Effector memory CD8-positive, alpha-beta T cell (primary cell): Measurements from ENCODE around the gene EHD1.

ENCODE experiments used
- ATAC-seq: fragments of 150-1000 bp; cut with Tn5 transposase; replicated peaks from 2 replicates; pipeline ENCODE4 v1.10.0; 2021; ENCODE audit warnings: mild to moderate bottlenecking, moderate library complexity
- DNase-seq, 3 experiments: peaks; one replicate each; pipeline ENCODE4 v3.0.0; 2021
- H3K27ac Mint-ChIP-seq, 2 donors: one replicate each; pipeline ENCODE4 v1.8.0; 2022; ENCODE audit warnings: mild to moderate bottlenecking in 2 of 2, mixed read lengths in 2 of 2, moderate library complexity in 2 of 2
- H3K27me3 Mint-ChIP-seq, 2 donors: one replicate each; pipeline ENCODE4 v1.8.0; 2022; ENCODE audit warnings: mixed read lengths in 2 of 2
- H3K36me3 Mint-ChIP-seq: one replicate; pipeline ENCODE4 v1.8.0; 2022; ENCODE audit warnings: mild to moderate bottlenecking, moderate library complexity, mixed read lengths; ENCODE audit not compliant: insufficient read depth
- H3K4me1 Mint-ChIP-seq, 2 donors: one replicate each; pipeline ENCODE4 v1.8.0; 2022; ENCODE audit warnings: low read depth in 2 of 2, mixed read lengths in 2 of 2
- H3K4me3 Mint-ChIP-seq, 2 donors: one replicate each; pipeline ENCODE4 v1.8.0; 2022; ENCODE audit warnings: mild to moderate bottlenecking in 2 of 2, mixed read lengths in 2 of 2, moderate library complexity in 2 of 2
- H3K9me3 Mint-ChIP-seq, 2 donors: one replicate each; pipeline ENCODE4 v1.8.0; 2022; ENCODE audit warnings: mixed read lengths in 2 of 2

The EHD1 gene

GRCh38 chr11:64902102-64902900, 23.9 kb upstream of the EHD1 start:
- no peaks in the 10 kb centered on the region for H3K27me3 Mint-ChIP-seq

GRCh38 chr11:64900774-64901173, 22.4 kb upstream of the EHD1 start:
- no peak for DNase-seq
- H3K4me3 Mint-ChIP-seq = no peak overlapping the region
- H3K36me3 Mint-ChIP-seq = peaks cover 96% of the 10 kb centered on the region
- peaks cover 10 to 15% of the 10 kb centered on the region in 2 donors for H3K4me1 Mint-ChIP-seq
- no peak for ATAC-seq
- no peaks in the 10 kb centered on the region for H3K9me3 Mint-ChIP-seq
- no peaks in the 10 kb centered on the region for H3K27me3 Mint-ChIP-seq
- H3K27ac Mint-ChIP-seq = peak overlapping the region; percentile 64 to 79

More at GRCh38 chr11:64902102-64902900, 23.9 kb upstream of the EHD1 start:
- no peak for ATAC-seq
- Mint-ChIP-seq H3K9me3 (no peaks in the 10 kb centered on the region), H3K4me1 (peaks cover 9 to 12% of the 10 kb centered on the region in 2 donors), H3K27ac (peak overlapping the region; percentile 64 to 79), H3K36me3 (peaks cover 94% of the 10 kb centered on the region), H3K4me3 (peak overlapping the region in 1 of 2 donors; percentile 19)
- no peak for DNase-seq

GRCh38 chr11:64900263-64900678, 21.9 kb upstream of the EHD1 start:
- Mint-ChIP-seq H3K27ac (peak overlapping the region; percentile 64 to 79), H3K36me3 (peaks cover 96% of the 10 kb centered on the region), H3K4me1 (peaks cover 14 to 19% of the 10 kb centered on the region in 2 donors), H3K27me3 (no peaks in the 10 kb centered on the region), H3K9me3 (no peaks in the 10 kb centered on the region), H3K4me3 (peak overlapping the region; percentile 1 to 55)
- DNase-seq (peak in 2 of 3 experiments; percentile 55 to 59), ATAC-seq (peak; percentile 87)

GRCh38 chr11:64898541-64898940, 20.1 kb upstream of the EHD1 start:
- no peak for DNase-seq
- Mint-ChIP-seq H3K4me3 (no peak overlapping the region), H3K27me3 (no peaks in the 10 kb centered on the region), H3K36me3 (peaks cover 98% of the 10 kb centered on the region), H3K27ac (peak overlapping the region; percentile 64 to 73), H3K4me1 (peaks cover 18 to 19% of the 10 kb centered on the region in 2 donors), H3K9me3 (no peaks in the 10 kb centered on the region)
- ATAC-seq = no peak

GRCh38 chr11:64898076-64898445, 19.6 kb upstream of the EHD1 start:
- Mint-ChIP-seq H3K4me3 (no peak overlapping the region), H3K27ac (peak overlapping the region; percentile 64 to 73), H3K27me3 (no peaks in the 10 kb centered on the region), H3K4me1 (peaks cover 18 to 19% of the 10 kb centered on the region in 2 donors), H3K9me3 (no peaks in the 10 kb centered on the region), H3K36me3 (peaks cover 99% of the 10 kb centered on the region)
- DNase-seq (no peak), ATAC-seq (no peak)

GRCh38 chr11:64897381-64898075, 19.1 kb upstream of the EHD1 start:
- H3K27ac Mint-ChIP-seq = peak overlapping the region in 1 of 2 donors; percentile 64
- H3K4me1 Mint-ChIP-seq = peaks cover 18 to 19% of the 10 kb centered on the region in 2 donors
- no peaks in the 10 kb centered on the region for H3K9me3 Mint-ChIP-seq
- ATAC-seq (no peak), DNase-seq (no peak)
- H3K36me3 Mint-ChIP-seq = peaks cover 100% of the 10 kb centered on the region
- no peaks in the 10 kb centered on the region for H3K27me3 Mint-ChIP-seq
- peak overlapping the region in 1 of 2 donors; percentile 59 for H3K4me3 Mint-ChIP-seq

GRCh38 chr11:64896448-64897022, 18.1 kb upstream of the EHD1 start:
- no peaks in the 10 kb centered on the region for H3K9me3 Mint-ChIP-seq
- peak overlapping the region; percentile 64 to 93 for H3K27ac Mint-ChIP-seq
- peaks cover 14 to 17% of the 10 kb centered on the region in 2 donors for H3K4me1 Mint-ChIP-seq
- ATAC-seq = no peak
- DNase-seq = no peak
- no peaks in the 10 kb centered on the region for H3K27me3 Mint-ChIP-seq
- peaks cover 100% of the 10 kb centered on the region for H3K36me3 Mint-ChIP-seq
- peak overlapping the region in 1 of 2 donors; percentile 49 for H3K4me3 Mint-ChIP-seq

- H3K4me3 Mint-ChIP-seq = peak overlapping the region in 1 of 2 donors; percentile 33
- peak overlapping the region; percentile 62 to 64 for H3K27ac Mint-ChIP-seq
- ATAC-seq (peak; percentile 1), DNase-seq (no peak)
- H3K36me3 Mint-ChIP-seq = peaks cover 89% of the 10 kb centered on the region
- H3K4me1 Mint-ChIP-seq = peaks cover 8 to 10% of the 10 kb centered on the region in 2 donors
- no peaks in the 10 kb centered on the region for H3K9me3 Mint-ChIP-seq
- no peaks in the 10 kb centered on the region for H3K27me3 Mint-ChIP-seq
These were observed 16.5 kb upstream of the EHD1 start for GRCh38 chr11:64894812-64895452.

- Mint-ChIP-seq H3K4me3 (peak overlapping the region in 1 of 2 donors; percentile 33), H3K9me3 (no peaks in the 10 kb centered on the region), H3K36me3 (peaks cover 82% of the 10 kb centered on the region), H3K4me1 (peaks cover 7 to 10% of the 10 kb centered on the region in 2 donors), H3K27ac (peak overlapping the region; percentile 62 to 64), H3K27me3 (no peaks in the 10 kb centered on the region)
- DNase-seq (peak; percentile 92 to 94 (median 93)), ATAC-seq (peak; percentile 80)
These were observed 15.8 kb upstream of the EHD1 start for GRCh38 chr11:64894070-64894811.

- H3K27me3 Mint-ChIP-seq = no peaks in the 10 kb centered on the region
- peaks cover 7 to 10% of the 10 kb centered on the region in 2 donors for H3K4me1 Mint-ChIP-seq
- peak overlapping the region; percentile 62 to 64 for H3K27ac Mint-ChIP-seq
- DNase-seq (no peak), ATAC-seq (peak; percentile 1)
- H3K9me3 Mint-ChIP-seq = no peaks in the 10 kb centered on the region
- H3K4me3 Mint-ChIP-seq = peak overlapping the region in 1 of 2 donors; percentile 33
- peaks cover 75% of the 10 kb centered on the region for H3K36me3 Mint-ChIP-seq
These were observed 15.0 kb upstream of the EHD1 start for GRCh38 chr11:64893194-64894069.

GRCh38 chr11:64892838-64893193, 14.4 kb upstream of the EHD1 start:
- H3K9me3 Mint-ChIP-seq = no peaks in the 10 kb centered on the region
- H3K27me3 Mint-ChIP-seq = no peaks in the 10 kb centered on the region
- H3K36me3 Mint-ChIP-seq = peaks cover 74% of the 10 kb centered on the region
- DNase-seq (no peak), ATAC-seq (no peak)
- peak overlapping the region in 1 of 2 donors; percentile 64 for H3K27ac Mint-ChIP-seq
- peak overlapping the region in 1 of 2 donors; percentile 8 for H3K4me3 Mint-ChIP-seq
- peaks cover 13 to 15% of the 10 kb centered on the region in 2 donors for H3K4me1 Mint-ChIP-seq

- H3K4me3 Mint-ChIP-seq = peak overlapping the region in 1 of 2 donors; percentile 8
- peaks cover 72% of the 10 kb centered on the region for H3K36me3 Mint-ChIP-seq
- DNase-seq (no peak), ATAC-seq (no peak)
- no peaks in the 10 kb centered on the region for H3K9me3 Mint-ChIP-seq
- peak overlapping the region; percentile 63 to 64 for H3K27ac Mint-ChIP-seq
- H3K27me3 Mint-ChIP-seq = no peaks in the 10 kb centered on the region
- H3K4me1 Mint-ChIP-seq = peaks cover 14 to 18% of the 10 kb centered on the region in 2 donors
These were observed 14.0 kb upstream of the EHD1 start for GRCh38 chr11:64892411-64892831.
